Pulmonary artery endothelial cell (primary cell): Measurements from ENCODE around the gene SAFB. TPM values are rescaled to one million over a fixed set of nuclear protein-coding genes. Genes with fewer than 3 reads are reported as not detected.

Experiments used
- DNase-seq: peaks from one replicate; pipeline ENCODE4 v3.0.0-alpha.2; 2011; ENCODE audit warnings: low read depth, low spot score
- total RNA-seq: library from RNA; depleted of rRNA; stranded (reverse); fragments of >200 nt; gene quantifications from 2 replicates; pipeline ENCODE4 v1.2.3, GENCODE V29; 2014

The SAFB gene
- total RNA-seq, 1 donor from 2014 or later: 68.5 TPM

GRCh38 chr19:5664515-5664914 is 41.6 kb downstream of the SAFB start:
- no peak for DNase-seq

- DNase-seq: no peak
Measured at GRCh38 chr19:5665781-5666513, 43.1 kb downstream of the SAFB start.

DNA sequence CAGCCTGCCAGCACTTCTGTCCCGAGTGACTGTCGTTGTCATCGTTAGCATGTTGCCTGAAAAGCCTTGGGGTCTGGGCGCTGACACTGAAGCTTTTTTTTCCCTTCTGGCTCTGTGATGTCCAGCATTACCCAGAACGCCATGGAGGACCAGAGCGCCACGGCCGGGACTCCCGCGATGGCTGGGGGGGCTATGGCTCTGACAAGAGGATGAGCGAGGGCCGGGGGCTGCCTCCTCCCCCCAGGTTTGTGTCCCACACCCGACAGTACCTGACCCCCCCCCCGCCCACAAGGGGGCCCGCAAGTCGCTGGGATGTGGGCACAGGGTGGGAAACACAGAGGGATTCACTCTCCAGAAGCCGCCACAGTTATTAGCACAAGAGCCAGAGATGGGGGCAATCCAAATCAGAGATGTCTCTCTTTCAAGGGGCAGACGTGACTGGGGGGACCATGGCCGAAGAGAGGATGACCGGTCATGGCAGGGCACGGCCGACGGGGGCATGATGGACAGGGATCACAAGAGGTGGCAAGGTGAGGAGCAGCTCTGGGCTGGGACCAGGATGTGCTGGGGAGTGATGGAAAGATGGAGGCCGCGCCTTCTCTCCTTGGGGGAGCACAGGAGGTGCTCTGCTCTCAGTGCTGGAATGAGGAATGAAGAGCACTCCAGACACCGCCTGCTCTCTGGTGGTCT is 44.2 kb downstream of the SAFB start:
- DNase-seq: no peak

DNA sequence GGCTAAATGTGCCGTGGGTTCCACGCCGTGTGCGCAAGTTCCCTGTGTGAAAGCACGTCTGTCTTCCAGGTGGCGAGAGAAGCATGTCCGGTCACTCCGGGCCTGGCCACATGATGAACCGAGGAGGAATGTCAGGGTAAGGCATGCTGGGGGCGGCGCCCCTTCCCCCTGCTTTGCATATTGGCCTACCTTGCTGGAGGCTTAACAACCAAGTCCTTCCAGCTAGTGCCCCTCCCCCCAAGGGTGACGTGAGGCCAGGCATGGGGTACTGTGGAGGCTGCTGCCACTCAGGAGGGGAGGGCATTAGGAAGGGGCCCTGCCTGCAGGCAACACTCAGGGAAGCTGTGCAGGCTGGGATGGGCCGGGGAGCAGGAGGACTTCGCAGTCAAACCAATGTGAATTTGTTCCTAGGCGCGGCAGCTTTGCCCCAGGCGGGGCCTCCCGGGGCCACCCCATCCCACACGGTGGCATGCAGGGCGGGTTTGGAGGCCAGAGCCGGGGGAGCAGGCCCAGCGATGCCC is 44.9 kb downstream of the SAFB start:
- DNase-seq: no peak

GRCh38 chr19:5669212-5669611 is 46.3 kb downstream of the SAFB start:
- no peak for DNase-seq

DNA sequence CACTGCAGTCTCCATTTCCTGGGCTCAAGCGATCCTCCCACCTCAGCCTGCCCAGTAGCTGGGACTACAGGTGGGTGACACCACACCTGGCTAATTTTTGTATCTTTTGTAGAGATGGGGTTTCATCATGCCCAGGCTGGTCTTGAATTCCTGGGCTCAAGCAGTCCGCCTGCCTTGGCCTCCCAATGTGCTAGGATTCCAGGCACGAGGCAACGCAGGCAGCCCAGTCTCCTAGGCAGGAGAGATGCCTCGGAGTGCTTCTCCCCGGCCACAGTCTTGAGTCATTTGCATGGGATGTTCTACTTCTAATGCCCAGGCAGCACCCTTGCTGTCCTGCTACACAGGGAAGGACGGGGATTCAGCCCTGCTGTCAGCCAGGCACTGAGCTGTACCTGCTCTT is 48.7 kb downstream of the SAFB start:
- no peak for DNase-seq

GRCh38 chr19:5672708-5673459 is 50.0 kb downstream of the SAFB start:
- DNase-seq: no peak

- DNase-seq: no peak
Measured at GRCh38 chr19:5673752-5674151, 50.9 kb downstream of the SAFB start.

DNA sequence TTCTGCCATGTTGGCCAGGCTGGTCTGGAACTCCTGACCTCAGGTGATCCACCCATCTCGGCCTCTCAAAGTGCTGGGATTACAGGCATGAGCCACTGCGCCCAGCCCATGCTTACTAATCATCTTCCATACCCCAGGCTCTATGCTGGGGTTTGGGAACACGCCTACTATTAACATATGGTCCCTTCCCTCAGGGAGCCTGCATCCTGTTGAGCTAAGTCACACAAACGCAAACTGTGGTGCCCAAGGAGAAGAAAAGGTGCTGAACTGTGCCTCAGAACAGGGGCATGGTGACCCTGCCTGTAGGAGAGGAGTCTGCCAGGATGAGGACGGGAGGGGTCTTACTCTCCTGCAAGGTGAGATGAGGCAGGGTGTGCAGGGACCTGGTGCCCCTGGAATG is 51.8 kb downstream of the SAFB start:
- no peak for DNase-seq

DNA sequence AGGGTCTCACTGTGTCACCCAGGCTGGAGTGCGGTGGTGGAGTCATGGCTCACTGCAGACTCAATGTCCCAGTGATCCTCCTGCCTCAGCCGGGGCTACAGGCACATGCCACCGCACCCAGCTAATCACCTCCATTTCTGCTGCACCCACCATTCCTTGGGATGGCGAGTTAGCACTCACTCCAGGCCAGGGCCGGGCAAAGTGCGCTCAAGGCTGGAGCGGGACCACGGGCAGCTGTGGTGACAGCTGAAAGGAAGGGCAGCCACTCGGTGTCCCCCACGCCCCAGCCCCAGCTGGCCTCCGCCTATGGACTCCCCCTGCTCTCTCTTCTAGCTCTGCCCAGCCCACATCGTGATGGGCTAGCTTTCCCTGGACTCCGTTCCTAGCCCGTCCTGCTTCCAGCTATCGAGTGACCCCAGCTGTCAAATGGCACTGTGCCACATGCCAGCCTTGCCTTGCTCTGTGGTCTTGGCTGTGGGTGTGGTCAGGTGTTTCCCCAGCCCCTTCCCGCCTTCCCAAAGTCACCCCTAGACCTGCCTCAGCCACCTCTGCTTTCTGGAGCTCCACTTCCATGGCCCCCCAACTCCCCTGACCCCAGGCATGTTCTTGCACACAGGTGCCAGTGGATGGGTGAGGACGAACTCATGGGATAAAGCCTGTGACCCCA is 53.4 kb downstream of the SAFB start:
- no peak for DNase-seq

- no peak for DNase-seq
Measured at GRCh38 chr19:5676772-5677105, 53.9 kb downstream of the SAFB start.

DNA sequence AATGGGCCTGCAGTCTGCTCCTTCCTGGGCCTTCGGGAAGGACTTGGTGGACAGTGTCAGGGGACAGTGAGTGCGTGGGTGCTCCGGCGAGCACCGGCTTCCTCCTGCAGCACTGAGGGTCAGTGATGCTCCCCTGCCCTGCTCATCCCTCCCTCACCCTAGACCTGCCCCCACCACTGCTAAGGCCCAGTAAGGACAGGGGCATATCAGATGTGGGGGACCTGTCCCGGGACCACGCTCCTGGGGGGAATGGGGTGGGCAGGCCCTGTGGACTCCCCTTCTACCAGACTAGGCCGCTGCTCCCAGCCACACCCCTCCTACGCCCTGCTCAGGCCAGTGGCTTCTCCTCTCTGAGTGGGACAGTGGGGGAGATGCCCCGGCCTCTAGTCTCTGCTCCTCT is 54.3 kb downstream of the SAFB start:
- DNase-seq: no peak

GRCh38 chr19:5677580-5677979 is 54.7 kb downstream of the SAFB start:
- DNase-seq: no peak

DNA sequence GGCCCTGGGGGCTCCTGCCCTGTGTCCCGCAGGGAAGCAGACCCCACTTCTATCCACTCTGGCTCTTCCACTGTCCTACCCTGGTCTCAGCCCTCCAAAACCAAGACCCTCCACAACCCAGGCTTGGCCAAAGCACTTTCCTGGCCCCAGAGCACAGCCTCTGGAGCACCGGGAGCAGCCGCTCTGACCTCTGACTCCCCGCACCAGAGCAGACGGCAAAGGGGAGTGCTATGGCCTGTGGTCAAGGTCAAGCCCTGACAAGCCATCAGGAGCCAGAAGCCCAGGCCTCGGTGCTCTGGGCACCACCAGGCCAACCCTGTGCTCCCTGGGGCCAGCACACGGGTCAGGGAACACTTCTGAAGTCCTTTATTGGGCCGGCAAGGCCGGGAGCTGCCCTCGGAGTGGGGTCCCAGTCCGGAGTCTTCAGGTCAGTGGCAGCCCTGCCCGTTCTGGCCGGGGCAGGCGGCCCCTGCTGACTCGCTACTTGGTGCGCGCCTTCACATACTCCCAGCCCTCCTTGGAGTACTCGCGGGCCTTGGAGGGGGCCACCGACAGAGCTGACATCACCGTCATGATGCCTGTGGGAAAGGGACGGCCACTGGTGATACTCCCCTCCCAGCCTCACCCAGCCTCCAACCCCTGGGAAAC is 55.3 kb downstream of the SAFB start:
- DNase-seq: no peak

DNA sequence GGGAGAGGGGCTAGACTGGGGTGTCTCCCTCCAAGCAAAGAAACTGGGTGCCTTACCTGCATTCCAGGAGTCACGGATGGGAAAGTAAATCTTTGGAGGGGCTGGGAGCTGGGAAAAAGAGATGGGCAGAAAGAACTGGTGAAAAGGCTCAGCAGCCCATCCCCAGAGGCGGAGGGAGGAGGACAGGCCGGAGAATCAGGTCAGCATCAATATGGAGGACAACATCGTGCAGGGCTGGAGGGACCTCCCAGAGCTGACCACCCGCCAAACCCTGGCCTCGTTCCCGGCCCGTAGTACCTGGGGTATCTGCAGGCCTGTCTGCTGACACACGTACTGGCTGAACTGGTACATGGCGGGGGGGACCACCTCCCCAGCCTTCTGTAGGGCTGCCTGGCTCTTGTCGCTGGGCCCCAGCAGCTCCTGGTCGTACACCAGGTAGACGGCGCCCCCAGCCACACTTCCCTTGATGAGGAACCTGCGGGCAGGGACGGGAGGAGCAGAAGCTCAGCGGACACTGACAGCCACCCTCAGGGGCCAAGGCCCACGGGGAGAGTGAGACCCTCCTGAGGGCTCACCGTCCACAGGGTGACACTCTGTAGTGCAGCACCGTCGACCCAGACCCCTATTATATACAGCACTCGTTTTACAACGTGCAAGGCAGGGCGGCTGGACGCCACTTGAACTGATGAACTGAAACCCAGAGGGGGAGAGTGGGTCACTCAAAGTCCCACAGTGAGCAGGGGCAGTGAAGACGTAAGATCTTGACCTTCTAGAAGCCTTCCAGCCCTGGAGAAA is 56.6 kb downstream of the SAFB start:
- no peak for DNase-seq

DNA sequence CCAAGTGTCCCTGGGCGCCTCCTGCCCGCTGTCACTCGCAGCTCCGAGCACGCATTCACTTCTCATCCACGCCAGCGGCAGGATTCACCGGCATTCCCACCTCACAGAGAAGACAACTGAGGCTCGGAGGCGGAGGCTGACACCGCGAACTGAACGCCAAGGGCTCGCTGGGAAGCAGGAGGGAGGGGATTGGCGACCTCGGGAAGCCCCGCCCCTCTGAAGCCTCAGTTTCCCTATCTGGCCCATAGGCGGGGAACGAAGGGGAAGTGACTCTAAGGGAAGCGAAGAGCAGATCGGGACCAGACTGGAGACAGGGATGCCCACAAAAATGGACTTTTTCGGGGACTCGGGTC is 57.2 kb downstream of the SAFB start:
- DNase-seq: no peak

GRCh38 chr19:5680437-5681368 is 57.8 kb downstream of the SAFB start, which contains the start of the genes HSD11B1L and MICOS13:
Gene HSD11B1L, plus strand, starts transcription at chr19:5681027. Its CDS starts 3,806 bp downstream, at chr19:5684833.
Gene MICOS13, minus strand, starts transcription at chr19:5680516. Its CDS starts 30 bp downstream, at chr19:5680486.
- DNase-seq: peak; percentile 95

- no peak for DNase-seq
Measured at GRCh38 chr19:5681391-5682106, 58.7 kb downstream of the SAFB start.

- no peak for DNase-seq
Measured at GRCh38 chr19:5682107-5682482, 59.2 kb downstream of the SAFB start.
